ENCODE measurements around the gene NANOS3.

The NANOS3 gene

DNA sequence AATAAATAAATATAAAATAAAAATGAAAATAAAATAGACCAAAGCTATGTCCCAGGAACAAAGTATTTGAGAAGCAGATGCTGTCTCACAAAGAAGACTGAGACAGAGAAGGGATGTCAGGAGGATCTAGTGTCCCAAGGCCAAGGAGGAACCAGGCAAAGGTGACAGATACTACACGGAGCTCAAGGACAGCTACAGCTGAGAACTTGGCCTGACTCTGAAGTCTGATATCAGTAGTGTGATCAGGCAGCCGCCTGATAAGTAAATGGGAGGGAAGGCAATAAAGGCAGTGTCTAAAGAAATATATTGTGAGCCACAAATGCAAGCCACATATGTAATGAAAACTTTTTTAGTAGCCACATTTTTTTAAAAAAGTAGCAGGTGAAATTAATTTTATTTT lies 20.4 kb upstream of the NANOS3 start:
- TF ChIP-seq CTCF (IDR thresholded peaks at IDR 0.05; ENCODE audit: low read depth, low read length): no peak
- no peak for DNase-seq (ENCODE audit: extremely low read depth, low read depth)

- no peak; the same call in 1 of the 2 replicates for TF ChIP-seq CTCF (IDR thresholded peaks at IDR 0.05; ENCODE audit: low read depth, low read length)
- DNase-seq (ENCODE audit: extremely low read depth, low read depth): no peak
Measured at GRCh38 chr19:13859361-13859880, 17.5 kb upstream of the NANOS3 start.

- DNase-seq (ENCODE audit: extremely low read depth, low read depth): no peak
- no peak for TF ChIP-seq CTCF (IDR thresholded peaks at IDR 0.05; ENCODE audit: low read depth, low read length)
Measured at GRCh38 chr19:13860679-13861391, 16.1 kb upstream of the NANOS3 start.

DNA sequence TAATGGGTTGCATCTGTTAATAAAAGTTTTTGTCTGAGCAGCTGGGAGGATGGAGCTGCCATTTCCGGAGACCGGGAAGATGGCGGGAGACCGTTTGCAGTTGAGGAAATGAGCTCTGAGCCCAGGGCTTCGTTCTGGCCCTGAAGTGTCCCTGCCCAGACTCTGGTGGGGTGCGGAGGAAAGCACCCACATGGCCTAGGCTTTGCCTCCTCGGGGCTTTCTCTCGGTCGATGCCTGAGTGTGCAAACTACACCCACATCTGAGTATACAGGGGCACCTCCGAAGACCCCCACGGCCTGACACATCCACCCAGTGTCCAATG lies 15.6 kb upstream of the NANOS3 start:
- TF ChIP-seq CTCF (IDR thresholded peaks at IDR 0.05; ENCODE audit: low read depth, low read length): no peak

GRCh38 chr19:13861714-13862531 lies 15.0 kb upstream of the NANOS3 start:
- DNase-seq (ENCODE audit: extremely low read depth, low read depth): peak; percentile 80
- TF ChIP-seq CTCF (IDR thresholded peaks at IDR 0.05; ENCODE audit: low read depth, low read length): peak; percentile 86

More for the DNA sequence above, 15.6 kb upstream of the NANOS3 start:
- DNase-seq (ENCODE audit: extremely low read depth, low read depth): no peak

DNA sequence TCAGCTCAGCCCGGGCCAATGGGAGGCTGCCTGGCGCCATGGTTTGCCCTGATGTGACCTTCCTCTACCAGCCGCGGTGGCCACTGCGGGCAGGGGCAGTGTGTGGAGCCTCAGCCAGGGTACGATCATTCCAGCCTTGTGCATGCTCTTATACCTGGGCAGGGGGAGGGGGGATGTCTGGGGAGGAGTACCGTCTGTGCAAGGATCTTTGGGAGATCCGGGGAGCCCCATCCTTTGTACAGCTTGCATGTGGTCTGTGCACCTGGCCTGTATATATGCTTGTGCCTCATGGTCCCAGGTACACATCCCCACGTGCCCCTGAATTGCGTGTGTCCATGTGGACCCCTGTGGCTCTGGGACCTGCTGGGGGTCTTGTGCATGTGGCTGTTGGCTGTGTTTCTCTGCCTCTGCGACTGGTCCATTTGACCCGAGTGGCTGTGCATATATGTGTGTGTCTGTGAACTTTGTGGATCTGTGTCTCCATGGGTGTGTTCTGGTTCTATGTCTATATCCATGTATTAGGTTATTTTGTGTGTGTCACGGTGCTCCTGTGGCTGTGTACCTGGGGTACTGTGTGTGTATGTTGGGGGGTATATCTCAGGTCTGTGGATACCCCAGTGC lies 12.8 kb upstream of the NANOS3 start:
- no peak for DNase-seq (ENCODE audit: extremely low read depth, low read depth)
- no peak for TF ChIP-seq CTCF (IDR thresholded peaks at IDR 0.05; ENCODE audit: low read depth, low read length)

All from AG09319 (cell line).